ENCODE data around the gene GALNT7. TPM values are rescaled to one million over a fixed set of nuclear protein-coding genes. Genes with fewer than 3 reads are reported as not detected.
A peak's percentile ranks its signal among the peaks of the same experiment; 100 is the strongest.

GALNT7 gene
- total and polyA plus RNA-seq, 10 of the 15 experiments (the other 5 are each of a cell fraction or from before 2014, with no cell fraction given): 14.2 to 33.2 (median 28.9) TPM

DNA sequence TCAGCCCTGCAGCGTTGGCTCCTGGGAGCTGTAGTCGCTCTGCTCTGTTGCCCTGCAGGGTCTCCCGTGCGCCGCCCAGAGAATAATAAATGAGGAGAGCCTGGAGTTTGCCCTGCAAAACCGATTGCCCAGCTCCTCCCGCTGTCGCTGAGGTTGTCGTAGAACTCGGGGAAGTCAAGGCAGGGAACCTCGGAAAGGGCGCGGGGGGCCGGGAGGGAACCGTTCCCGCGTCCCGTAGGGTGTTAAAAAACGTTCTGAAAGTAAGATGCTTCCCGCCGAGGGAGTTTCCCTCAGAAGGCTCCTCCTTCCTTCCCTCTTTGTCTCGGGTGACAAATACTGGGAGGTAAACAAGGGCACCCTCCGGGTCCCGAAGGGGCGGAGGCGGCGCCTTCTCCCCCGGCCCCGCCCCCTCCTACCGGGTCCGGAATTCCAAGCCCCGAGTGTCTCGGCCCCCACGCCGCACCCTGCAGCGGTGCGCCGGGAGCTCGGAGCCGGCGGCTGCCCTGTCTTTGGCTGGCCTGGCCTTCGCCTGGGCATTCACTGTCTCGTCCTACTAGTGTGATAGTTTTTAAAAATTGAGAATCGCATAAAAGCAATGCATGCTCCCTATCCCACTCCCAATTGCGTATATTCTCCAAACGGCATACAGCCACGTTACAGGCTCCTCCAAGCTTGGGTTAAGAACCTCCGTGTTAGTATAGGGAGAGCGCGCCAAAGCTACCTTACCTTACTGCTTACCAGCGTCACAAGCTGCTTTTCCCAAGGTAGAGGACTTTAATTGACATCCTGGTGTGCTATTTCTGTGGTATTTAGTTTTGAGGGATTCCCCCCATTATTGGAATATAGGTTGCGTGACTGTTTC is 166.5 kb downstream of the GALNT7 start (continued):
- TF ChIP-seq PAX8 (IDR thresholded peaks at IDR 0.05) (no peak), ZBED1 (IDR thresholded peaks at IDR 0.05; ENCODE audit: borderline replicate concordance) (no peak), IKZF1 (conservative IDR thresholded peaks at IDR 0.05) (peak; percentile 67), ZNF207 (IDR thresholded peaks at IDR 0.05; ENCODE audit: borderline replicate concordance) (peak; percentile 56; the same call in 1 of the 2 replicates), NBN (IDR thresholded peaks at IDR 0.05) (no peak), POLR2AphosphoS5 (IDR thresholded peaks at IDR 0.05; ENCODE audit: low read length) (0 out of 2 replicates have a peak, but pooled peaks have one; percentile 48), HDAC2 (IDR thresholded peaks at IDR 0.05) (peak; percentile 82; the same call in 1 of the 2 replicates), BCL11A (IDR thresholded peaks at IDR 0.05; ENCODE audit: low read depth, low read length) (no peak), ZNF217 (IDR thresholded peaks at IDR 0.05) (no peak), RBBP5 (conservative IDR thresholded peaks at IDR 0.05) (no peak), BRCA1 (IDR thresholded peaks at IDR 0.05; ENCODE audit: low read depth, low read length) (no peak), POLR2A (IDR thresholded peaks at IDR 0.05; ENCODE audit: low read depth, low read length) (peak; percentile 57; the same call in 1 of the 2 replicates), SMAD5 (IDR thresholded peaks at IDR 0.05; ENCODE audit: low read depth) (peak; percentile 59; the same call in 1 of the 2 replicates), SIN3A (IDR thresholded peaks at IDR 0.05; ENCODE audit: low read depth, low read length) (0 out of 2 replicates have a peak, but pooled peaks have one; percentile 40), ETV6 (conservative IDR thresholded peaks at IDR 0.05 in 1 of 2, IDR thresholded peaks at IDR 0.05 in 1 of 2; ENCODE audit: borderline replicate concordance in 1 of 2, low read depth in 1 of 2) (0 out of 4 replicates have a peak, but pooled peaks of 1 of the 2 experiments have one; percentile 12), RB1 (IDR thresholded peaks at IDR 0.05; ENCODE audit: borderline replicate concordance) (no peak), TCF7 (IDR thresholded peaks at IDR 0.05; ENCODE audit: borderline replicate concordance) (no peak)
- TF ChIP-seq, protein P1, sequence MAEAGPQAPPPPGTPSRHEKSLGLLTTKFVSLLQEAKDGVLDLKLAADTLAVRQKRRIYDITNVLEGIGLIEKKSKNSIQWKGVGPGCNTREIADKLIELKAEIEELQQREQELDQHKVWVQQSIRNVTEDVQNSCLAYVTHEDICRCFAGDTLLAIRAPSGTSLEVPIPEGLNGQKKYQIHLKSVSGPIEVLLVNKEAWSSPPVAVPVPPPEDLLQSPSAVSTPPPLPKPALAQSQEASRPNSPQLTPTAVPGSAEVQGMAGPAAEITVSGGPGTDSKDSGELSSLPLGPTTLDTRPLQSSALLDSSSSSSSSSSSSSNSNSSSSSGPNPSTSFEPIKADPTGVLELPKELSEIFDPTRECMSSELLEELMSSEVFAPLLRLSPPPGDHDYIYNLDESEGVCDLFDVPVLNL (IDR thresholded peaks at IDR 0.05; ENCODE audit: low read depth, low read length): no peak
- TF ChIP-seq, protein P2, sequence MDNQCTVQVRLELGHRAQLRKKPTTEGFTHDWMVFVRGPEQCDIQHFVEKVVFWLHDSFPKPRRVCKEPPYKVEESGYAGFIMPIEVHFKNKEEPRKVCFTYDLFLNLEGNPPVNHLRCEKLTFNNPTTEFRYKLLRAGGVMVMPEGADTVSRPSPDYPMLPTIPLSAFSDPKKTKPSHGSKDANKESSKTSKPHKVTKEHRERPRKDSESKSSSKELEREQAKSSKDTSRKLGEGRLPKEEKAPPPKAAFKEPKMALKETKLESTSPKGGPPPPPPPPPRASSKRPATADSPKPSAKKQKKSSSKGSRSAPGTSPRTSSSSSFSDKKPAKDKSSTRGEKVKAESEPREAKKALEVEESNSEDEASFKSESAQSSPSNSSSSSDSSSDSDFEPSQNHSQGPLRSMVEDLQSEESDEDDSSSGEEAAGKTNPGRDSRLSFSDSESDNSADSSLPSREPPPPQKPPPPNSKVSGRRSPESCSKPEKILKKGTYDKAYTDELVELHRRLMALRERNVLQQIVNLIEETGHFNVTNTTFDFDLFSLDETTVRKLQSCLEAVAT (IDR thresholded peaks at IDR 0.05): peak; percentile 62; the same call in 1 of the 2 replicates
- TF ChIP-seq, protein P3, sequence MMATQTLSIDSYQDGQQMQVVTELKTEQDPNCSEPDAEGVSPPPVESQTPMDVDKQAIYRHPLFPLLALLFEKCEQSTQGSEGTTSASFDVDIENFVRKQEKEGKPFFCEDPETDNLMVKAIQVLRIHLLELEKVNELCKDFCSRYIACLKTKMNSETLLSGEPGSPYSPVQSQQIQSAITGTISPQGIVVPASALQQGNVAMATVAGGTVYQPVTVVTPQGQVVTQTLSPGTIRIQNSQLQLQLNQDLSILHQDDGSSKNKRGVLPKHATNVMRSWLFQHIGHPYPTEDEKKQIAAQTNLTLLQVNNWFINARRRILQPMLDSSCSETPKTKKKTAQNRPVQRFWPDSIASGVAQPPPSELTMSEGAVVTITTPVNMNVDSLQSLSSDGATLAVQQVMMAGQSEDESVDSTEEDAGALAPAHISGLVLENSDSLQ (IDR thresholded peaks at IDR 0.05): no peak
- TF ChIP-seq, protein P4, sequence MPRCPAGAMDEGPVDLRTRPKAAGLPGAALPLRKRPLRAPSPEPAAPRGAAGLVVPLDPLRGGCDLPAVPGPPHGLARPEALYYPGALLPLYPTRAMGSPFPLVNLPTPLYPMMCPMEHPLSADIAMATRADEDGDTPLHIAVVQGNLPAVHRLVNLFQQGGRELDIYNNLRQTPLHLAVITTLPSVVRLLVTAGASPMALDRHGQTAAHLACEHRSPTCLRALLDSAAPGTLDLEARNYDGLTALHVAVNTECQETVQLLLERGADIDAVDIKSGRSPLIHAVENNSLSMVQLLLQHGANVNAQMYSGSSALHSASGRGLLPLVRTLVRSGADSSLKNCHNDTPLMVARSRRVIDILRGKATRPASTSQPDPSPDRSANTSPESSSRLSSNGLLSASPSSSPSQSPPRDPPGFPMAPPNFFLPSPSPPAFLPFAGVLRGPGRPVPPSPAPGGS (IDR thresholded peaks at IDR 0.05; ENCODE audit: borderline replicate concordance, insufficient read depth, low read depth, low read length, poor library complexity, severe bottlenecking): peak; percentile 5
- TF ChIP-seq, protein P5, sequence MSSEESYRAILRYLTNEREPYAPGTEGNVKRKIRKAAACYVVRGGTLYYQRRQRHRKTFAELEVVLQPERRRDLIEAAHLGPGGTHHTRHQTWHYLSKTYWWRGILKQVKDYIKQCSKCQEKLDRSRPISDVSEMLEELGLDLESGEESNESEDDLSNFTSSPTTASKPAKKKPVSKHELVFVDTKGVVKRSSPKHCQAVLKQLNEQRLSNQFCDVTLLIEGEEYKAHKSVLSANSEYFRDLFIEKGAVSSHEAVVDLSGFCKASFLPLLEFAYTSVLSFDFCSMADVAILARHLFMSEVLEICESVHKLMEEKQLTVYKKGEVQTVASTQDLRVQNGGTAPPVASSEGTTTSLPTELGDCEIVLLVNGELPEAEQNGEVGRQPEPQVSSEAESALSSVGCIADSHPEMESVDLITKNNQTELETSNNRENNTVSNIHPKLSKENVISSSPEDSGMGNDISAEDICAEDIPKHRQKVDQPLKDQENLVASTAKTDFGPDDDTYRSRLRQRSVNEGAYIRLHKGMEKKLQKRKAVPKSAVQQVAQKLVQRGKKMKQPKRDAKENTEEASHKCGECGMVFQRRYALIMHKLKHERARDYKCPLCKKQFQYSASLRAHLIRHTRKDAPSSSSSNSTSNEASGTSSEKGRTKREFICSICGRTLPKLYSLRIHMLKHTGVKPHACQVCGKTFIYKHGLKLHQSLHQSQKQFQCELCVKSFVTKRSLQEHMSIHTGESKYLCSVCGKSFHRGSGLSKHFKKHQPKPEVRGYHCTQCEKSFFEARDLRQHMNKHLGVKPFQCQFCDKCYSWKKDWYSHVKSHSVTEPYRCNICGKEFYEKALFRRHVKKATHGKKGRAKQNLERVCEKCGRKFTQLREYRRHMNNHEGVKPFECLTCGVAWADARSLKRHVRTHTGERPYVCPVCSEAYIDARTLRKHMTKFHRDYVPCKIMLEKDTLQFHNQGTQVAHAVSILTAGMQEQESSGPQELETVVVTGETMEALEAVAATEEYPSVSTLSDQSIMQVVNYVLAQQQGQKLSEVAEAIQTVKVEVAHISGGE (CRISPR knock-in tag; IDR thresholded peaks at IDR 0.05): no peak

Data from GM12878 (cell line).